SHP77 (cell line): Measurements from ENCODE around the gene LSAMP.
"Not testable (repeated sequence)": the region's sequence is repeated elsewhere in the genome, so short reads cannot be mapped to it uniquely, and the experiment has no call there.

Experiments used
- DNase-seq, 2 experiments: peaks; one replicate each; lab custom pipeline; 2025; lab: John Stamatoyannopoulos, UW

LSAMP gene

DNA sequence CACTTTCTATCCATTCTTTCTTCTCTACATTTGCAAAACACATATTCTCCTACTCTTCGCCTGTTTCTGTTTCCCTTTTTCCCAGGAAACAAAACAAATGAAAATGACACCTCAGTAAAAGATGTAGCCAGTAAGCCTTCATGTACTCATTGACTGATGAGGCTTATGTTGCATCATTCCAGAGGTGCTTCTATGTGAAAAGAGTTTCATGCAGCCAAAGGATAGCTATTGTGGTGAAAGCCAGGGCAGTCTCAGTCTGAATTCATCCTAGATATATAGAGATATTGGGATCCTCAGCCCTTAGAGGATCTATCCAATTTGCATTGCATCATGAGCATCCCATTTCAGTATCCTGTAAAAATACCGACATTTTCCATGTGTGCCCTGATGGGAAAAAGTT is 554.7 kb downstream of the LSAMP start:
- no peak for DNase-seq

DNA sequence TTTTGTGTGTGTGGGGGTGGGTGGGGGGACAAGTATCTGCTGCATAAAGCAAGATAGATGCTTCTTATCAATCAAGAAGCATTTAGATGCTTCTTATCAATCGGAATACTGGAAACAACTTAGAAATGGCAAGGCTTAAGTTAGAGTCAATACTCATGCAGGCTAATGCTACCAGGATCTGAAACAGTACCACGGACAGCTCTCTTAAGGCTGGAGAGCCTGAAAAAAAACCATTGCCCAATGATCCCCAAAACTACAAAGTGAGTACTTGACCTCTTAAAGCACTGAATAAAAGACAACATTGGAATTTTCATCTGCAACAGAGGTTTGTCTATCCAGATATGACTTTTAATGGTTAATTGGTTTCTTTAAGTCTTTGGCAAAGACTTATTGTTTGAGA is 559.7 kb downstream of the LSAMP start:
- DNase-seq, result no peak

DNA sequence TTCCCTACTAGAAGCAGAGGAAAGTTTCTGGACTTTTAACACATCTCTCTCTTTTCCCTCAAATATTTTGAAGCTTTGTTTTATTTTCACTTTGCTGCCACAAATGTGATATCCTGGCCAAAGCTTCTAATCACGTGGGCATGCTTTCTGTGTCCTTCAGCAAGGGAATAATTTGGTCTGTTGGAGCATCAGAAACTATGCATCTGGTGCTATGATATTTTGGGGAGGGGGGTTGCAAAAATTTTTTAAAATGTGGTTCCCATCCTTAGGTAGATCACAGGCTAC is 567.7 kb downstream of the LSAMP start:
- no peak for DNase-seq

DNA sequence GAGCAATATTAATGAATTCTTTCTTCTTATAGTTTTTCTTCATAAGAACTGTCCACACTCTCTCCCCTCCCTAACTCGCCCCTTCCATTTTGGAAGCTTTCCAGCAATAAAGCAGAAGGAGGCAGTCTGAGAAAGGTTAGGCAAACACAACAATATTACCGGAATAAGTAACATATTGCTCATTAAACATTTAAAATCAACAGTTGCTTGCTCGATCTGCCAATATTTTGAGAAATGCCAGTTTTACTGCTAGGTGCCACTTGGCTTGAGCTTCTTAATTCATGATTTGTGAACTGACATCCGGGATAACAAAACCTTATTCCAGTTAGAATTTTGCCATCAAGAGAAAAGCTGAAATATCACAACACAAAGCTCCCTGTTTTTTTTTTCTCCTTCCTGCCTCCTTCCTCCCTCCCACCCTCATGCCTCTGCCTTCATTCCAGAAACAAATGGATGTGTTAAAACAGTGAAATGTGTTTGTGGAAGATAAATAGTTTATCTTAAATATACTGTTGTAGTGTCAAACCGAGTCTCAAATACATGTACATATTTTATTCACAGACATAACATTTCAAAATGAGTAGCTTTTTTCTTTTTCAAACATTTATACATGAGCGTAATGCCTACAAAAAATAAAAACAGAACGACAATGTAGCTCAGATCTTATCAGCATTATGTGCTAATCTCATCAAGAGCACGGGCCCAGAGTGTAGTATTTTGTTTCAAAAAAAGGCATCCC is 568.2 kb downstream of the LSAMP start:
- peak; percentile 33 to 49 for DNase-seq

DNA sequence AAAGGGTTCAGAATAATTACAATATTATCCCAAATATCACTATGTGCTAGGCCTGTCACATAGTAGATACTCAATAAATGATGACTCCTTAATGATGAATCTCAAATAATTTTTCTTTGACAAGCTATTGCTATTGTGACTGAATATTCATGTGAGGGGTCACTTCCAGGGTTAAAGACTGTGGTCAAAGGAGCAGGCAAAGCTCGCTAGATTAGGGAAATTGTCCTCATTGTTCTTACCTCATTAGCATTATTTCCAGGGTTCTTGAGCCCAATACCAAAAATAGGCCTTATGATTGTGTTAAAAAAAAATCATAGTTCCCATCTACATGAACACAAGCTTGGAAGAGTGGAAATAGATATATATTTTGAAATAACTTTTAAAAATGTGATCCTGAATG is 569.8 kb downstream of the LSAMP start:
- DNase-seq, result no peak

DNA sequence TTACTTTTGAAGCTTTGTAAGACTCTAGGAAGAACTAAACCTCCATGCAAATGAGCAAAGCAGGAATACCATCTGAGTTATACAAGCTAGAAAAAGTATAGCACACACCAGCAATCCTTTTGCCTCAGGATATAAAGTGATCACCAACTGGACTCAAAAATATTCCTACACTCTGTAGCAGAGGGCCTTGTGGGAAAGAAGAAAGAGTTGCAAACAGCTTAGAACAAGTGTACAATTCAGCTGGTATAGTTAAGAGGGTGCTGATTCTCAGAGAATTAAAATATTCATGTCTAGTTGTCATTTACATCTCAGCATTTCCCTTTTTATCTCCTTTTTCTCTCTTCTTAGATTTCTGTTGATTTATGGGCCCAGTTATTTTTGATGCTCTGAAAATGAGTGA is 573.6 kb downstream of the LSAMP start:
- DNase-seq, result no peak

DNA sequence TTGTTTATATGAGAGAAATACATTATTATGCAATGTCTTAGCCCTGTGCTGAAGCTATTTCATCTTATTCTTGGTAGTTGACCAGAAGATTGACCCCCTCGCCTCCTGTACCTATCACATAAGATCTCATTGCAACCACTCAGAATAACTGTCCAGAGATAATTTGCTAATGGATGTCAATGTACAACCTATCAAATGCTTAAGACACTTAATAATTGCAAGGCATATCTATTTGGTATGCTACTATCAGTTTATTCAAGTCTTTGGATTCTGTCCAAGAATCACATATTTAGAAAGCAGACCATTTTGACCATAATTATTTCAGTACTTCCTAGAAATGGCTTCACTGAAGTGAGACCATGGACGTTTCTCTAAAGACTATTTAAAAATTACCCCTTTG is 580.4 kb downstream of the LSAMP start:
- DNase-seq, result no peak

DNA sequence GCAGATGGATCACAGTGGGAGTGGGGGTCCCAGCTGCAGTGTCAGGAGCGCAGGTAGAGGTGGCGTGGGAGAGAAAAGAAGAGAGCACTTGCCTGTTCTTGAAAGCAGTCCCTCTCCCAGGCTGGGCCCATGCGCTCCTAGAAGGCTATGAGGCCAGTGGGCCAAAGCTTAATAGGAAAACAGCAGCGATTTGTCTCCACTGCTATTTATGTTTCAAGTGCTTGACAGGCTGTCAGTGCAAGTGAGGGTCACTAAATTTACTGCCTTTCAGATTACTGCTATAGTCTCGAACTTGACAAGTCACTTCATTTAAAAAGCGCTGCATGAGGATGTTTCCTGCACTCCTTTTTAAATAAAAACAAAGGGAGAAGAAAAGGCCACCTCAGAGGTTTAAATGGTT is 582.4 kb downstream of the LSAMP start:
- DNase-seq, result no peak

DNA sequence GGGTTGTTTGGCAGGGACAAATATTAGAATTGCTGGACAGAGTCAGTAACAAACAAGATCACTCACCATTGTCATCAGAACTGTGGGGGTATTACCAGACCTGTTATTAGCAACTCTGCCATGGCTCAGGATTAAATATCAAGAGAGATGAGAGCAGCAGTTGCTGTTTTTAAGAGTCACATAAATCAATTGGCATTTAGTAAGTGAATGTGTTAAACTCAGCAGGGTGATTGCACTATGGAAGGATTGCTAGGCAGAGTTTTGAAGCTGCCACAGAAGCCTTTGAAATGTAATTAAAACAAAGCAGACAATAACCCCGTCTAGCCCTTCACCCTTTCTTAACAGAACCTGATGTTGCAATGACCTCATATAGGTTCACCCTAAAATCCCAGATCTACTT is 583.2 kb downstream of the LSAMP start:
- no peak for DNase-seq

DNA sequence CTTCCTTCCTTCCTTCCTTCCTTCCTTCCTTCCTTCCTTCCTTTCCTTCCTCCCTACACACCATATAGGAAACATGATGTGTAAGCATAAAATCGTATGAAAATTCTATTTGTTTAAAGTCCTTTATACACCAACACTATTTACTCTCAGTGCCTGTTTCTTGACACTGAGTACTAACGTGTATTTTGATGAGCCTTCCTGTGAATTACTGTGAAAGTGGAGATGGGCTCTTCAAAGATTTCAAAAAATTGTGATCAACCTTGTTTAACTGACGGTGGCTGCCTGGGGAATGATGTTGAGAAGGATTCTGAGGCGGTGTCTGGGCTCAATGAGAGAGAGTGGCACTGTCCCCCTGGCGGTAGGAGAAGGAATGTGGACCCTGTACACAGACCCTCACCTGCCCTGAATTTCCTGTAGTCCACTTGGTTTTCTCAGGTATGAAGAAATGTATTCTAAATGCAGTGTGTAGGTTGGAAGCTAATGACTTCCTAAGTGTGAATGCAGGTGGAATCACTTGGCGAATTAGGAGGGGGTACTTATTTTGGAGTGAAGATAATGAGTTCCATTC is 584.0 kb downstream of the LSAMP start:
- no peak for DNase-seq

DNA sequence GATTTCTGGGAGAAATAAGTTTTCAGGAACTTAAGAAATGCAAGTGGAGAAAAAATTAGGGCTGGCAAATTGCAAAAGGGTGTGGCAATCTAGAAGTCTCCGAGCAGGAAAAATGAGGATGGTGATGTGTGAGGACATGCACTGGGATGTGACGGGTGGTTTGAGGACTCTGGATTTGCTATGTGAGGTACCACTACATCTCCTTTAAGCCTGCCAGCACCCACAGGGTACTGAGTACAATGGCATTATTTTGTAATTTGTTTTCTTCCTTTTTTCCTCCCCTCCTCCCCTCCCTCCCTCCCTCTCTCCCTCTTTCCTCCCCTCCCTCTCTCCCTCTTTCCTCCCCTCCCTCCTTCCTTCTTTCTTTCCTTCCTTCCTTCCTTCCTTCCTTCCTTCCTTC is 584.5 kb downstream of the LSAMP start:
- no peak for DNase-seq

DNA sequence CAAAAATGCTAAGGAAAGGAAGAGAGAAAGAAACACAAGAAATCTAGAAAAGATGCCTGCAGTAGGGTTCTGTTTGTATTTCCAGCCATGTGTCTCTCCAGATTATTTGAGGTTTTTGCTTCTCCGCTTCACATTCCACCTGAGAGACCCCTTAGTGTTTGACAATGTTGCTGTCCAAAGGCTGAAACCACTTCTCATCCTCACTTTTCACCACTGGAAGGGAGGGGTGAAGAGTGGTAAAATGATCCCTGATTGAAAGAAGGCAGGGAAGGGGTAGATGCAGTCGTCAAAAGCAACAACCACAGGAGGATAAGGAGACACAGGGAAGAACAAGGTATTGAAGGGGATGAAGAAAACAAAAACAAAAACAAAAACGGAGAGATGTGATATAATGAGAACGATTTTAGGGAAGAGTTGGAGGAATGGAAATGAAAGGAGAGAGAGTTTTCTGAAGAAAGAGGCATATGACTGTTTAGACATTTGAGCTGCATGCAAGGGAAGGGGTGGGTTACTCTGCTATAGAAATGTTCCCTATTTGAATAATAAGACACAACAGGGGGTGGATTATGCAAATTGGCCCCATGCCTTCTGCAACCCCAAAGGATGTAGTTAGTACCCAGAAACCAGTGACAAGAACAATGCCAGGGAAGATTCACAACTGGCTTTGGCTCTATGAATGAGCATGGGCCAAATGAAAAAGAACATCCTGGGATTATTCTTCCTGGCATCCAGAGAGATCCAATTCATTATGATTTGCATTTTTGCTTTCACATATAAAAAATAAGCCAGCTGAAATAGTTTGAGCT is 586.1 kb downstream of the LSAMP start:
- no peak for DNase-seq

DNA sequence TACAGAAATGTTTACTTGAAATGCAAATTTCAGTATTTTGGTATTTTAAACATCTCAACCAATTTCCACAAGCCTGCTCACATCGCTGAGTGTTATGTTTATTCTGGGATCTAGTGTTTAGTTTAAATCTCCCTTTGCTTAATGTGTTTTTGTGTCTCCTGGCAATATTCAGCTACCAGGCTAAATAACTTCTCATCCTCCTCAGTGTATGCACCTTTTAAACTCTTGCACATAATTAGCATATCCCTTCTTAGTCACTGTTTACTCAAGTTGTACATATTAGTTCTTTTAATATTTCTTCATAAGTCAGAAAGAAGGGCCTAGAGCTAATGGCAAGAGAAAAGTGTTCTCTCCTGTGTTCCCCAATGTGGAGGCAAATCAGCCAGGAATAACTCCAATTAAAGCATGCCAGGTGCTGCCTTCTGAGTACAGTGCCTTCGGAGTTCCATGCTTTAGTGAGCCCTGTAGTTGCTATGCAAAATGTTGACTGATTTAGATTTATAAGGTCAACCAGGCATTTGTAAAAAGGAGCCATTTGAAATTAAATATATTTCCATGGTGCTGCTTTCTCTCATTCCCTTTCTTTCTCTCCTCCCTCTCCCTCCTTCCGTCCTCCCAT is 587.7 kb downstream of the LSAMP start:
- no peak for DNase-seq

DNA sequence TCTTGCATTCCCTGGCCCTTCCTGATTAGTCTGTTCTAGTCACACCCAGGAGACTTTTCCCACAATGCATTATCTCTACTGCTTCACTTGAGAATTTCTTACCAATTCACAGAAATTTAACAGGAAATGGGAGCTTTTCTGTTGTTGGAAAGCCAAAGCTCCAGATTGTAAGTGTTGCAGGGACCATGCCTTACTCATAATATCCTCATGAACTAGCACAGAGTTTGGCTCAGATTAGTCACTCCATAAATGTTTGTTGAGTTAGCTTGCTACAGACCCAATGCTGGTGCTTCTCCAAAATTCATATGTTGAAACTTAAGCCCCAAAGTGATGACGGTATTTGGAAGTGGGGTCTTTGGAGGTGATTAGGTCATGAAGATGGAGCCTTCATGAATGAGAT is 589.4 kb downstream of the LSAMP start:
- DNase-seq, result no peak

DNA sequence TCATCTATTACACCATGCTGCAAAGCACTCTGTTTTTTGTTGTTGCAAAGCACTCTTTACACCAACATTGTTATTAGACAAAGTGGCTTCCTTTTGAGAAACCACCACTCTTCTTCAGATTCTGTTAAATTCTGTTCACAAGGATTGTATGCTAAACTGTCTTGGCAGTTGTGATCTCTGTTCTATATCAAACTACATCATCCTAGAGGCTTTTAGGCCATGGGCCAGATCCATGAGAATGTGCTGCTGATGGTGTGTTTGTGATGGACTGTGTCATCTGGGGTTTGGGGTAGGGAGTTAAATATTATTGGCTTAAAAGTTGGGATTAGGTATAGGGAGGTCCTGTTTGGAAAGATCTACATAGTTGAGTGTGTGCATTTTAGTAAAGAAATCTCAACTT is 592.2 kb downstream of the LSAMP start:
- no peak for DNase-seq

DNA sequence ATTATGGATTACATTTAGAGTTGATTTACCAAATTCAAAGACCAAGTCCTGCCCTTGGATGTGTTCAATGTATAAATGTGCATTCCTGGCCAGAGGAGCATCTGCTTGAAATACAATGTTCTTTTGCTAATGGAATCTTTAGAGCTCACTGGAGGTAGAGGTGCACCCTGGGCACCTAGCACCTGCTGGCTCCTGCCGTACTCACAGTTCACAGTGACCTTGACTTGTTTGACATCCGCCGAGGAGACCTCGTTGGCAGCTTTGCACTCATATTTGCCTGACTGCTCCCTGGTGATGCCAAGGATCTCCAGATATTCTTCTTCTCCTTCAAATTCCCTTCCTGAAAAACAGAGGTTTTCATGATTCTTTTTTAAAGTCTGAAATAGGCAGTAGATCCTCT is 593.0 kb downstream of the LSAMP start:
- DNase-seq, result peak in 1 of 2 experiments; percentile 23

DNA sequence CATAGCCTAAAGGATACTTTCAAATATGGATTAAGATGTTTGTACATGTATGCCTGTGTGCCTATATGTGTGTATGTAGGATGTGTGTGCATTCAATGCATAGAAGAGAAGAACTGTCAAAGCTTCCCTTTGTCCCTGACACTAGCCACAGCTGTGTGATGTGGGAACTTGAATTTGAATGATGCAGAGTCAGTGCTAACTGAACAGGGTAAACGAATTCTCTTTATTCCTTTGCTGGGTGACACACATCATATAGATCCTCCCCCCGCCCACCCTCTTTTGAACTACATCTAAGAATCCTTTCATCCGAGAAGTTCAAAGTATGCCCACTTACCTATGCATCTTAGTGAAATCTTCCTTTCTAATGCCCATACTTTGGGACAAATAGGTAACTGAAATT is 593.7 kb downstream of the LSAMP start:
- no peak for DNase-seq

DNA sequence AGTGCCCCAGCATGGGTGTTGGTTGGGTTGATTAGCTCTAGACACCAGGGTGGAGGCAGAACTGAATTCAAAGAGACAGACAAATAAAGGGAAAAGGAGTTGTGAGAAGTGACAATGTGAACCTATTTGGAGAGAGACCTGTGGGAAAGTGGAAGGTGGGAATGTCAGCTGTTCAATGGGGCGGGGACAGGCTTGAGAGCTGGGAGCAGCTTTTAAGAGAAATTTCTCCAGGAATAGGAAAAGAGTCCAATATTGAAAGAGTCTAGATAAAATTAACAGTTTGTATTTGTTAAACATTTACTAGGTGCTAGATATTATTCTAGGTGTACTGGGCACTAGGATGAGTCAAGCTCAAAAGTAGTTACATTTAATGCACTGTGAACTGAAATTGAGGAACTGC is 596.6 kb downstream of the LSAMP start:
- no peak for DNase-seq

DNA sequence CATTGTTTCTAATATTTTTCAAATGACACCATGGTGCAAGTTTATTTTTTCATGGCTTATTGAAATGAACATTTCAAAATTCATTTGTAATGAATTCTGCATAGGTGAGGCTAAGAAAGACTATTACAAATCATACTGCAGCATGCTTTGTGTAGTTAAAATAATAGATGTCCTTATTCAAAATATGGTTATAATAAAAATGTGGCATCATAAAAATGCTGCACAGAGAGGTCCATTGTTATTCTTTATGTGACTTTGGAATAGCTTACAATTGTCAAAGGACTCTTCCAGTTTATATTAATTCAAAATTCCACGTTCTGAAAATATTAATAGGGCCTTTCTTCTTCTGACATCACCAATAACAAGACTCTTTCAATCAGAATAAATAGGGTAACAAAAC is 599.3 kb downstream of the LSAMP start:
- DNase-seq, result no peak

DNA sequence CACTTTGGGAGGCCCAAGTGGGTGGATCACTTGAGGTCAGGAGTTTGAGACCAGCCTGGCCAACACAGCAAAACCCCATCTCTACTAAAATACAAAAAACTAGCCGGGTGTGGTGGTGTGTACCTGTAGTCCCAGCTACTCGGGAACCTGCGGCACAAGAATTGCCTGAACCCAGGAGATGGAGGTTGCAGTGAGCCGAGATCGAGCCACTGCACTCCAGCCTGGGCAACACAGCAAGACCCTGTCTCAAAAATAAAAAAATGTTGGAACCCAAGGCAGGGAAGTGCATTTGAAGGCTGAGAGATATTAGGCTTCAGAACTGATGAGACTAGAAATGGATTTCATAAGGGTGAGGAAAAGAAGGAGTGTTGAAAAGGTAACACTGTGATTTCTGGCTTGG is 600.6 kb downstream of the LSAMP start:
- not testable (repeated sequence) for DNase-seq

DNA sequence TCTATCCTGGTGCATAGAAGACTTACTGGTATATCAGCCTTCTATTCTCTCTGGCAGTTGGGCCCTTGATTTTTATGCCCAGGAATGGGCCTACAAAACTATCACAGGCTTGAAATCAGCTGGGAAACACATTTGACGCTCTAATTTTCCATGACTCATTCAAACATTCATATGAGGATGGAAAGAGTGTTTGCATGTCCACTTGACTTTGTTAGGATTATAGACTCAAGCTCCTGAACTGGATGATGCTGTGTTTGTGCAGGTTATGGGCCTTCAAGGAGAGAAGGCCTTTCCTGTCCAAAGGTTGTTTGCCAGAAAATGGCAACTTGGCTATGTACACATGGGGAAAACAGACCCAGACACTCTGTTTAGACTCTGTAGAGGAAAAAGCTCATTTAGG is 602.1 kb downstream of the LSAMP start:
- peak; percentile 94 to 96 for DNase-seq

DNA sequence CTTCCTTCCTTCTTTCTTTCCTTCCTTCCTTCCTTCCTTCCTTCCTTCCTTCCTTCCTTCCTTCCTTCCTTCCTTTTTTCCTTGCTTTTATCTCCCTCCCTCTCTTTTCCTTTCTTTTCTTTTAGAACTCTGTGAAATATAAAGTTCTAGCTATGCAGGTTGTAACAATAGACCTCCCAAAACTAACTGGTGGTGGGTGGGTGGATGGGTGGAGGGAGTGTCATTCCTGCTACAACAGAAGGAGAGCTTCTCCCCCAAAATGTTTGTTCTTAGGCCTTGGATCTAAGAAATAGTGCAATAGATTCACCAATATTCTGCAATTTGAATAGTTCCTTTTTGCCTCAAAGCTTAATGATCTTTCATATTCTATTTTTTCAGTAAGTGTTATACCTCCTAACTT is 606.0 kb downstream of the LSAMP start:
- no peak for DNase-seq

DNA sequence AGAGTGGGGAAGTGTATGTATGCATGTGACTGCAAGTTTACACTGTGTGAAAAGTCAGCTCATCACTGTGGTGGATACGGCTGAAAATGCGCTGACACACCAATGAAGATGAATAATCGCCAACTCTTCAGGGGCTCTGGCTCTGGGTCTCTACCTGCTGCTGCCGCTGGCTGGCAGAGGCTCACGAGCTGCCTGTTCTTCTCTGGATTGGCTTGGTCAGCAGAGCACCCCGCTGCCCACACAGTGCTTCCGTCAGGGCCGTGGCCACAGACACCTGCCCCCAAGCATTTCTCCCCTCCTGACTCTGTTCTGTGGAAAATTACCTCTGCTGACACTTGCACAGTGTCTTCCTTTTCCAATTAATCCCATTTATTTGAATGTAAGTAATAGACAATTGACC is 606.5 kb downstream of the LSAMP start:
- DNase-seq, result no peak
